Uterus (tissue), 4 donors: ENCODE results near the gene TRPV5. TPM values are rescaled to one million over a fixed set of nuclear protein-coding genes. Genes with fewer than 3 reads are reported as not detected.

Experiments
- DNase-seq, 2 donors: peaks; one replicate each; pipeline ENCODE4 v3.0.0-alpha.2; 2019 to 2020
- H3K27ac ChIP-seq, 2 donors: fragments of 200-600 bp; sonication (generic); 1 replicate in 1 of 2; 2 replicates in 1 of 2; pipeline ENCODE4 v1.5.1; 2016 to 2018
- H3K27me3 ChIP-seq, 2 donors: fragments of 200-600 bp; sonication (generic); one replicate each; pipeline ENCODE4 v1.5.1; 2018 to 2019; ENCODE audit warnings: control low read depth in 1 of 2
- H3K36me3 ChIP-seq, 2 donors: fragments of 200-600 bp; sonication (generic); one replicate each; pipeline ENCODE4 v1.5.1; 2019; ENCODE audit warnings: control low read depth in 1 of 2
- H3K4me1 ChIP-seq, 2 donors: fragments of 200-600 bp; sonication (generic); one replicate each; pipeline ENCODE4 v1.5.1; 2018 to 2019; ENCODE audit warnings: control low read depth in 1 of 2
- H3K4me3 ChIP-seq, 2 donors: fragments of 200-600 bp; sonication (generic); 1 replicate in 1 of 2; 2 replicates in 1 of 2; pipeline ENCODE4 v1.5.1; 2018 to 2019; ENCODE audit warnings: mild to moderate bottlenecking in 1 of 2
- H3K9me3 ChIP-seq, 2 donors: fragments of 200-600 bp; sonication (generic); one replicate each; pipeline ENCODE4 v1.5.1; 2019; ENCODE audit warnings: control low read depth in 1 of 2
- CTCF ChIP-seq, 4 experiments: fragments of 200-600 bp in 2 of 4; fragments of 450-650 bp in 2 of 4; sonication (generic) in 2 of 4; IDR thresholded peaks; one replicate each; pipeline ENCODE4 v1.5.1; 2016 to 2019; ENCODE audit warnings: antibody characterized with exemption in 4 of 4, mild to moderate bottlenecking in 2 of 4, moderate library complexity in 1 of 4
- POLR2A ChIP-seq, 2 donors: fragments of 450-650 bp; IDR thresholded peaks; one replicate each; pipeline ENCODE4 v1.6.1; 2016; ENCODE audit warnings: antibody characterized with exemption in 2 of 2, mild to moderate bottlenecking in 1 of 2, moderate library complexity in 1 of 2
- intact Hi-C: fragments of 100-400 bp; cut with DNase I; formaldehyde crosslinking; loops from one replicate; pipeline ENCODE4 v1.15.1; 2023; ENCODE audit warnings: low total_unique reads
- total RNA-seq, 4 donors: library from RNA; depleted of rRNA in 3 of 4; stranded (reverse); fragments of >200 nt in 3 of 4; gene quantifications; one replicate each; pipeline versions ENCODE4 v1.1.0 to v1.2.4, GENCODE V29; 2014 to 2023
- donor health status: DM: yes; HTN: yes; CAD: no.

Gene TRPV5
- total RNA-seq, 4 donors from 2014 or later: 0.34 TPM; not detected in 3

- TF ChIP-seq POLR2A (IDR thresholded peaks at IDR 0.05): no peak
- TF ChIP-seq CTCF (IDR thresholded peaks at IDR 0.05): no peak
- intact Hi-C loops: no loop called here
- DNase-seq: no peak
These were observed 27.5 kb upstream of the TRPV5 start for GRCh38 chr7:142960955-142961512.

GRCh38 chr7:142959202-142959601, 25.7 kb upstream of the TRPV5 start:
- H3K9me3 ChIP-seq: no peaks in the 10 kb centered on the region
- no peaks in the 10 kb centered on the region for H3K4me1 ChIP-seq
- no peaks in the 10 kb centered on the region for H3K36me3 ChIP-seq
- TF ChIP-seq POLR2A (IDR thresholded peaks at IDR 0.05) (no peak), CTCF (IDR thresholded peaks at IDR 0.05) (no peak)
- no peak overlapping the region for H3K27ac ChIP-seq
- intact Hi-C loops: no loop called here
- DNase-seq: no peak
- H3K4me3 ChIP-seq: no peak overlapping the region
- H3K27me3 ChIP-seq: no peaks in the 10 kb centered on the region

More at GRCh38 chr7:142960955-142961512, 27.5 kb upstream of the TRPV5 start:
- H3K27me3 ChIP-seq: no peaks in the 10 kb centered on the region
- no peak overlapping the region for H3K4me3 ChIP-seq
- H3K4me1 ChIP-seq: no peaks in the 10 kb centered on the region
- no peaks in the 10 kb centered on the region for H3K9me3 ChIP-seq
- no peak overlapping the region for H3K27ac ChIP-seq
- H3K36me3 ChIP-seq: no peaks in the 10 kb centered on the region

DNA sequence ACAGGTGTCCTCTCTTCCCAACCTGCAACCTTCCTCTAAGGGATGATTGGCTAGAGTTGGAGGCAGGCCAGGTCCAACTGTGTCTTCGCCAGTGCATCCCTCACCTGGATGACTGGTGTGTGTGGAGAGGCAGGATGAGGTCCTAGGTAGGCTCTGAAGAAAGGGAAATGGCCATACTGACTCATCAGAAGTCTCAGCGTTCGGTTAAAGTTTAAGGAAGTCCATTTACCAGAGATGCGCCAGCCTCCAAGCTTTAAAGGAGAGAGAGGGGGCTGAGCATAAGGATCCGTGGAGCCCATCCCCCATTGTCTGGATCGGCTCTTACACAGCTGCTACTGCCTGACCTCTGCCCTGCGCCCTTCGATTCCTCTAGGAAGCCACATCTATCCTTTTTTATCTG, 24.2 kb upstream of the TRPV5 start:
- Histone ChIP-seq H3K27me3 (no peaks in the 10 kb centered on the region), H3K9me3 (no peaks in the 10 kb centered on the region), H3K27ac (no peak overlapping the region), H3K36me3 (no peaks in the 10 kb centered on the region), H3K4me3 (no peak overlapping the region), H3K4me1 (no peaks in the 10 kb centered on the region)
- no peak for DNase-seq
- TF ChIP-seq POLR2A (IDR thresholded peaks at IDR 0.05) (no peak), CTCF (IDR thresholded peaks at IDR 0.05) (no peak)
- intact Hi-C loops: no loop called here

- Histone ChIP-seq H3K4me3 (no peak overlapping the region), H3K27ac (no peak overlapping the region), H3K36me3 (no peaks in the 10 kb centered on the region), H3K9me3 (no peaks in the 10 kb centered on the region), H3K4me1 (no peaks in the 10 kb centered on the region), H3K27me3 (no peaks in the 10 kb centered on the region)
- TF ChIP-seq CTCF (IDR thresholded peaks at IDR 0.05): no peak
- no peak for TF ChIP-seq POLR2A (IDR thresholded peaks at IDR 0.05)
- DNase-seq: no peak
- intact Hi-C loops: no loop called here
These were observed 23.5 kb upstream of the TRPV5 start for GRCh38 chr7:142956951-142957623.

- H3K36me3 ChIP-seq: no peaks in the 10 kb centered on the region
- no peaks in the 10 kb centered on the region for H3K4me1 ChIP-seq
- intact Hi-C loops: no loop called here
- no peaks in the 10 kb centered on the region for H3K27me3 ChIP-seq
- H3K9me3 ChIP-seq: no peaks in the 10 kb centered on the region
- H3K4me3 ChIP-seq: no peak overlapping the region
- H3K27ac ChIP-seq: no peak overlapping the region
- TF ChIP-seq CTCF (IDR thresholded peaks at IDR 0.05): no peak
- TF ChIP-seq POLR2A (IDR thresholded peaks at IDR 0.05): no peak
- DNase-seq: no peak
These were observed 21.2 kb upstream of the TRPV5 start for GRCh38 chr7:142954680-142955268.
